IPS DF 6.9 (cell line): ENCODE measurements around the gene ABCG1.

Experiments used
- DNase-seq: peaks from one replicate; pipeline ENCODE4 v3.0.0-alpha.2; 2013; ENCODE audit warnings: low read depth, low spot score
- H3K27ac ChIP-seq: one replicate; pipeline ENCODE4 v1.5.1; 2013; ENCODE audit warnings: low read length, control low read depth
- H3K27me3 ChIP-seq: 2 replicates; pipeline ENCODE4 v1.6.1; 2013; ENCODE audit warnings: mild to moderate bottlenecking, low read length; ENCODE audit not compliant: control insufficient read depth, insufficient read depth
- H3K36me3 ChIP-seq: 2 replicates; pipeline ENCODE4 v1.6.1; 2013; ENCODE audit warnings: low read length; ENCODE audit not compliant: control insufficient read depth, insufficient read depth
- H3K4me1 ChIP-seq: 2 replicates; pipeline ENCODE4 v1.6.1; 2013; ENCODE audit warnings: low read length; ENCODE audit not compliant: control insufficient read depth, insufficient read depth
- H3K4me3 ChIP-seq: 2 replicates; pipeline ENCODE4 v1.5.1; 2013; ENCODE audit warnings: mild to moderate bottlenecking, low read length
- H3K9me3 ChIP-seq: 2 replicates; pipeline ENCODE4 v1.6.1; 2013; ENCODE audit warnings: low read length, inconsistent platforms; ENCODE audit not compliant: control insufficient read depth, insufficient read depth
- WGBS: extraction: QIAGEN DNeasy Blood & Tissue Kit; methylation state at CpG from one replicate; pipeline ENCODE4 v1.1.7; 2013; ENCODE audit warnings: mixed read lengths, missing lambda C conversion rate; ENCODE audit not compliant: insufficient read length, insufficient coverage; 5-methylcytosine and 5-hydroxymethylcytosine counted together

Gene ABCG1

DNA sequence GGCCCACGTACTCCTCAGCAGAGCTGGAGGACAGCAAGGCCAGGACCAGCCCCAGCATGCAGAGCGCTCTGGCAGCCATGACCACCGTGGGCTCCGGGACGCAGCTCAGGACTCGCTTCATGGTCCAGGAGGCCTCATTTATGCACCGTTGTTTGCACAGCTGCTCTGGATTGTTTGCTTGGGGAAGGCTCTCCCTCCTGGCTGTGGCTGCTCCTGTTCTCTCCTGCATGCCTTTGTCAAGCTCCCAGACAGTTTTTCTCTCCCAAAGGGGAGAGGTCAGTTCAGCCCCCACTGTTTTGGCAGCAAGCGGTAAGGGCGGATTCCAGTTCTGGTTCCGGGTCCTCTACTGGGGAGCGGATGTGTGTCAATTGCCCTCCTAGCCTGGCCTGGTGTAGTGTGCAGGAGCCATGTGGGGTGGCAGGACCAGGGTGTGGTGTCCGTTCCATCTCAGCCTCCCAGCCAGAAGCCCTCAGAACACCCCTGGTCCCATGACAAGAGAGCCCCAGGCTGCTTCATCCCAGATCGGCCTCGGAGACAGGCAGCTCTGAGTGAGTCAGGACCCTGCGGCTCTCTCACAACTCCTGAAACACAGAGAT, 96.5 kb downstream of the ABCG1 start, which contains the start of gene TFF3:
Gene TFF3 (minus strand): TSS at position 114 of the 596 bp plus-strand sequence. CDS start 35 bp downstream, at position 79.
- H3K4me1 ChIP-seq = peaks cover 14% of the 10 kb centered on the region
- H3K9me3 ChIP-seq = no peaks in the 10 kb centered on the region
- H3K27me3 ChIP-seq = no peaks in the 10 kb centered on the region
- H3K36me3 ChIP-seq = no peaks in the 10 kb centered on the region
- no peak for DNase-seq
- H3K27ac ChIP-seq = no peak within 1 kb of the TSS
- H3K4me3 ChIP-seq = no peak within 1 kb of the TSS
- no CpG with 5 or more reads among the region's 15 CpGs for WGBS

DNA sequence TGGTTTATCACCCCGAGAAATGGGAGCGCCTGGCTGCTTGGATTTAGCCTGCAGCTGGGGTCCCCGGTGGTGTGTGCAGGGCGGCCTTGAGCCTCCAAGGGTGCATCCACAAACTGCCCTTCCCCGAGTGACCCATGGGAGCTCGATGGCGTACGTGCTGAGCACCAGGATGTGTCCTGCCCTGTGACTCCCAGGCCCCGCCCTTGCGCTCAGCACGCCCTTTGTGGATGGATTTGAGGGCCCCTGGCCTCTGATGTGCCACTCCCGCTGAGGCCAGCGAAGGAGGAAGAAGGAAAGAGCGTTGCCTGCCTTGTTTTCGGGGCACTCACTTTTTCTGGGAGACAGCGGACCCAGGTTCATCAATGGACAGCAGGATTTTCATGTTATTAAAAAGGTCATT, 98.0 kb downstream of the ABCG1 start:
- Histone ChIP-seq H3K4me3 (no peak overlapping the region), H3K9me3 (no peaks in the 10 kb centered on the region), H3K4me1 (peaks cover 14% of the 10 kb centered on the region), H3K27ac (no peak overlapping the region), H3K36me3 (no peaks in the 10 kb centered on the region), H3K27me3 (no peaks in the 10 kb centered on the region)
- no CpG with 5 or more reads among the region's 16 CpGs for WGBS
- no peak for DNase-seq

DNA sequence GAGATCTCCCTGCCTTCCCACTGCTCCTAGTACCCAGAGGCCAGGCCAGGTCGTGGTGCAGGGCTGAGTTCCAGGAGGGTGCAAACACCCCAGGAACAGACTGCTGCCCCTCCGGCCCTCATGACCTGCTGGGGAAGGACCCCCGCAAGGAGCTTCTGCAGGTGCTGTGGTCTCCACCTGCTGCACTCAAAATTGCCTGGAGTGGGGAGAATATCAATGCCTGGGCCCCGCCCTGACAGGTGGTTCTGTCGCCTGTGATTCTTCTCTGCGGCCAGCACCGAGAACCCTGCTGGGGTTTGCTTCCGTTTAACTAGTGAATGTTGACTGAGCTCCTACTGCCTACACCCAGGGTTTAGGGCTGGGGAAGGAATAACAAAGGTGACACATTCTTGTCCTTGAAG, 98.4 kb downstream of the ABCG1 start:
- Histone ChIP-seq H3K36me3 (no peaks in the 10 kb centered on the region), H3K27ac (no peak overlapping the region), H3K4me1 (peaks cover 14% of the 10 kb centered on the region), H3K4me3 (no peak overlapping the region), H3K27me3 (no peaks in the 10 kb centered on the region), H3K9me3 (no peaks in the 10 kb centered on the region)
- no CpG with 5 or more reads among the region's 8 CpGs for WGBS
- DNase-seq = no peak

DNA sequence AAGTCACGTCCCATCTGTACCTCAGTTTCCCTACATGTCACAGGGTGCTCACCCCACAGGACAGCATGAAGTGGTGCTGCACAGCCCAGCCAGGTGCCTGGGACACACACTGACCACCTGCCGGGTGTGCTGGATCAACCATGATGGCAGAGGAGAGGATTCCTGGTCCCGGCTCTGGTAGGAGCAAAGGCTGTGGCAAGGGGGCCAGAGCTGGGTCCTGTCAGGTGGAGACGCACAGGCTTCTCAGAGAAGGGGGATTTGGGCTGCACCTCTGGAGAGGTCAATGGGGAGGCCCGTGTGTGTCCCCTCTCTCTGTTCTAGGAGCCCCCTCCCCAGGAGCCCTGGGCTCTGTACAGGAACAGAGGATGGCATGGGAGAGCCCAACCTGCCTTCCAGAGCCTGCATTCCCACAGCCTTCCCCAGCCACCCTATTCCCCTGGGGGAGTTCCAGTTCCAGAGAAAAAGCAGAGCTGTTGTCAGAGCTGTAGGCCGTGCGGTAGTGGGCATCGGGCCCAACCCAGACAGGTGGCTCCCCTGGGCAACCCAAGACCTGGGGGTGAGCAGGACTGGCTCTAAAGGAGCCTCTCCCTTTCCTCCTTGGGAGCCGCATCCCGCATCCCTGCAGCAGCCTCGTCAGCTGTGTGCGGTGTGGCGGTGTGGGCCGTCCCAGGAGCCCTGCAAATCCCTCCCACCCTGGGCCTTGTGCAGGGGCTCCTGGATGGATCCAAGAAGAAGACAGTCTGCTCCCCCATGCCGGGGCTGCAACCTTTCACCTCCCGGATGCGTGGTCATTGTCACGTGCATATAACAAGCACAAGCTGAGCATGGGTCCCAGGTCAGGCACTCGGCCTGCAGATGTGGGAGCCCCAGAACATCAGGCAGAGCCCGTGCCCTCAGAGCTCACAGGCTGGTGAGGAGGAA, 99.1 kb downstream of the ABCG1 start:
- no peak overlapping the region for H3K27ac ChIP-seq
- WGBS = no CpG with 5 or more reads among the region's 20 CpGs
- H3K36me3 ChIP-seq = no peaks in the 10 kb centered on the region
- H3K27me3 ChIP-seq = no peaks in the 10 kb centered on the region
- peaks cover 11% of the 10 kb centered on the region for H3K4me1 ChIP-seq
- no peak for DNase-seq
- no peaks in the 10 kb centered on the region for H3K9me3 ChIP-seq
- H3K4me3 ChIP-seq = no peak overlapping the region

DNA sequence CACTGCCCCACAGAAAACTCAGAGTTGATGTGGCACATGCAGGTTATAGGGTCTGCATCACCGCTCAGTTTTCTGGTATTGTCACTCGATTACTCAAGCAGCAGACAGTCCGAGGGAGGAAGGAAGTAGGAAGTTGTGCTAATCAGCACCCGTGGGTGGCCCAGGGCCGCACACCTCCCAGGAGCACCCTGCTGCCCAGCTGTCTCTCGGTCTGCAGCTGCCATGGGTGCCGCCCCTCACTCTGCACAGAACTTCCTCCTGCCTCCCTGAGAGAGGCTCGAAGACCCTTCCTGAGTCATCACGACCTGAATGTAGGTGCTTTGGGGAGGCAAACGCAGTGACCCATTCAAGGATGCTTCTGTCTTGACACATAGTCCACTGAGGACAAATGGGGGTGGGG, 100.4 kb downstream of the ABCG1 start:
- H3K27ac ChIP-seq = no peak overlapping the region
- peaks cover 8% of the 10 kb centered on the region for H3K4me1 ChIP-seq
- H3K36me3 ChIP-seq = no peaks in the 10 kb centered on the region
- H3K4me3 ChIP-seq = no peak overlapping the region
- no peak for DNase-seq
- H3K9me3 ChIP-seq = no peaks in the 10 kb centered on the region
- no CpG with 5 or more reads among the region's 10 CpGs for WGBS
- H3K27me3 ChIP-seq = no peaks in the 10 kb centered on the region

DNA sequence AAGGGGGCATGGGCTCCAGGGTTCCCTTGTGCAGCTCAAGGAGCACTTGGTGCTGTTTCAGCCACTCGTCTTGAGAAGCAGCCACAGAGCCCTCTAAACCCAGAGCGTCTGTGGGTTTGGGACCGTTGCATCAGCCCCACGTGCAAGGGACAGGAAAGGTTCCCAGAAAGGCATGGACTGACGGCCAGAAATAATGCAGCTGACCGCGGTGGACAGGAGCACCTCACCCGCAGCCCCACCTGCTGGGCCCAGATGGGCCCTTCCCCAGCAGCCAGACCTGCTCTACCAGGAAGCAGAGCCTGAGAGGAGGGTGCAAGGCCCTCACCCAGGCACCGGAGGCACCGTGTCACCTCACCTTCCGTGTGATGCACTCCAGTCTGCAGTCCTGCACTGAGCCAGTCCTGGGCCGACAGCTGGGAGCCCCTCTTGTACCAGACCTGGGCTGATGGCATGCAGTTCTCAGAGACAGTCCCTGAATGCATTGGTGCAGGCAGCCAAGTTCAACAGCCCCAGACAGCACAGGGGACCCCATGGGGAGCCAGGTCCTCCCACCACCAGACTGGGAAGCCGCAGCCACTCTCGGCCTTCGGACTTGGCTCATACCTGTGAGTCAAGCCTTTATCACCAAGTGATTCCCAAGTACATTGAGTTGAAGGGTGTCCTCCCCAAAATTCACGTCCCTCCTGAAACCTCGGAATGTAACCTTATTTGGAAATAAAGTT, 101.1 kb downstream of the ABCG1 start:
- Histone ChIP-seq H3K4me1 (peaks cover 8% of the 10 kb centered on the region), H3K36me3 (no peaks in the 10 kb centered on the region), H3K9me3 (no peaks in the 10 kb centered on the region), H3K27ac (no peak overlapping the region), H3K27me3 (no peaks in the 10 kb centered on the region), H3K4me3 (no peak overlapping the region)
- DNase-seq = no peak
- WGBS = no CpG with 5 or more reads among the region's 17 CpGs

DNA sequence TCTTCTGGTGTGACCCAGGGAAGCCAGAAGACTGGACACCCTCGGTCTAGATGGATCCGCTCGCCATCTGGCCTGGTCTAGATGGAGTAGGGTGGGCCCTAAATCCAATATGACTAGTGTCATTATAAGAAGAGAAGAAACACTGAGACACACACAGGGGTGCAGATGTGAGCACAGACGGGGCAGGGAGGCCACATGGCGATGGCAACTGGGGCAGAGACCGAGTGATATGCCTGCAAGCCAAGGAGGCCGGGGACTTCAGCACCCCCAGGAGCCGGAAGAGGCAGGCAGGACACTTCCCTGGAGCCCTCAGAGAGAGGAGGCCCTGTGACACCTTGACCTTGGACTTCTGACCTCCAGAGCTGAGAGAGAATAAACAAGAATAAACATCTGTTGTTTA, 101.9 kb downstream of the ABCG1 start:
- WGBS = no CpG with 5 or more reads among the region's 8 CpGs
- Histone ChIP-seq H3K9me3 (no peaks in the 10 kb centered on the region), H3K27me3 (no peaks in the 10 kb centered on the region), H3K27ac (no peak overlapping the region), H3K4me3 (no peak overlapping the region), H3K4me1 (peaks cover 8% of the 10 kb centered on the region), H3K36me3 (no peaks in the 10 kb centered on the region)
- no peak for DNase-seq

DNA sequence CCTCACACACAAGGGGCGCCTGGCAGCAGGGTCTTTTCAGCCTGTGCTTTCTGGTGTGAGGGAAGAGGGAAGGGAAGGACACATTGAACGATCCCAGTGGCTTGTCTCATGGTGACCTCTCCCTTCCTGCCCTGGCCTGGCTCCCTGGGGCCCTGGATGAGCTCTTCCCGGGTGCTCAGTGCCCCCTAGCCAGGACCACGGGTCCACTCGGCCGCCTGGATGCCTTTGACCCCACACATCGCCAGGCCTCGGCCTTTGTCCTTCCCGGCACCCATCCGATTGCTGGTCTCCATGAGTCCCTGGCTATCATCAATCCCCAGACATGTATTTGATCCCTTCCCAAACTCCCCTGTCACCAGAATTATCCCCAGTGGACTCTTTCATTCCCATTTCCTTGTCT, 102.3 kb downstream of the ABCG1 start:
- Histone ChIP-seq H3K4me1 (peaks cover 8% of the 10 kb centered on the region), H3K9me3 (no peaks in the 10 kb centered on the region), H3K27ac (no peak overlapping the region), H3K27me3 (no peaks in the 10 kb centered on the region), H3K4me3 (no peak overlapping the region), H3K36me3 (no peaks in the 10 kb centered on the region)
- WGBS = no CpG with 5 or more reads among the region's 10 CpGs
- no peak for DNase-seq

DNA sequence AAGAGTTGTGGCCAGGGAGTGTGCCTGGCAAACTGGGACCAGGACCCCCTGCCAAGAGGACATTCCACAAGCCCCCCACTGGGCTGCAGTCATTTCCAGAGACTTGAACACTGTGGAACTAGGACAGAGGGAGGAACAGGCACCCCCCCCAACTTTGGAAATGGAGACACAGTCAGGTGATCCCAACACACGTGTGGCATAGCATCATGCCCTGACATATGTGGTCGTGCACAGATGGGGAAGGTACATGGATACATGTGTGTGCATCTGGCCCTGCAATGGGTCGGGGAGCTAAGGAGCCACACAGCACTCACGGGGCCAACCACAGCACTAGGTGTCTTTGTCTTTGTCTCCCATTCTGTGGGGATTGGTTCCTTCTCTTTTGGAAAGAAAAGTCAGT, 102.9 kb downstream of the ABCG1 start:
- H3K27me3 ChIP-seq = no peaks in the 10 kb centered on the region
- no peak for DNase-seq

DNA sequence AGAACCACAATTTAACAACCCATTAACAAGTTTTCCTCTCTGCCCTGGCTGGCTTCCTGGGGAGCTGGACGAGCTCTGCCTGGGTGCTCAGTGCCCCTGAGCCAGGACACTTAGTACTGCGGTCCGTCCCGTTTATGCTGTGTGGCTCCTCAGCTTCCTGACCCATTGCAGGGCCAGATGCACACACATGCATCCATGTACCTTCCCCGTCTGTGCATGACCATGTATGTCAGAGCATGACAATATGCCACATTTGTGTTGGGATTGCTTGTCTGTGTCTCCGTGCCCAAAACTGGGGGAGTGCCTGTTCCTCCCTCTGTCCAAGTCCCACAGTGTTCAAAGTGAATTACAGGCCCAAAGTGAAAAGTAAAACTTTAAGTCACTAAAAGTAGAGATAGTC, 106.0 kb downstream of the ABCG1 start:
- Histone ChIP-seq H3K4me1 (no peaks in the 10 kb centered on the region), H3K9me3 (no peaks in the 10 kb centered on the region; the same call in 1 of the 2 replicates), H3K27ac (no peak overlapping the region), H3K36me3 (no peaks in the 10 kb centered on the region), H3K4me3 (no peak overlapping the region), H3K27me3 (no peaks in the 10 kb centered on the region)
- no peak for DNase-seq
- no CpG with 5 or more reads among the region's 6 CpGs for WGBS

More for the DNA sequence above, 102.9 kb downstream of the ABCG1 start:
- WGBS = no CpG with 5 or more reads among the region's 4 CpGs
- Histone ChIP-seq H3K36me3 (no peaks in the 10 kb centered on the region), H3K4me3 (no peak overlapping the region), H3K27ac (no peak overlapping the region), H3K9me3 (no peaks in the 10 kb centered on the region), H3K4me1 (peaks cover 7% of the 10 kb centered on the region)
